H1 (cell line): Measurements from ENCODE around the gene PPP6C. TPM values are rescaled to one million over a fixed set of nuclear protein-coding genes. Genes with fewer than 3 reads are reported as not detected.

ENCODE experiments used
- CTCF ChIA-PET: fragments of 300-600 bp; sonication (Branson Sonifier 250); formaldehyde crosslinking; loops from one replicate; lab custom pipeline; 2021; ENCODE audit not compliant: partially characterized antibody; lab: Charles Lee
- POLR2A ChIA-PET: fragments of 300-600 bp; sonication (Branson Sonifier 250); formaldehyde crosslinking; loops from one replicate; lab custom pipeline; 2021; ENCODE audit warnings: inconsistent platforms; ENCODE audit not compliant: partially characterized antibody; lab: Charles Lee
- DNase-seq, 2 experiments: peaks; one replicate each; pipeline versions ENCODE4 v3.0.0 to v3.0.0-alpha.2; 2010 to 2022; ENCODE audit warnings: low spot score in 2 of 2, low read depth in 1 of 2, mixed read lengths in 1 of 2
- FAIRE-seq: peaks from 2 replicates; lab custom pipeline; 2011; peaks lifted over from hg19 to GRCh38; lab: Jason Lieb, UNC
- H2AFZ ChIP-seq: 2 replicates; pipeline ENCODE4 v1.8.1; 2012; ENCODE audit warnings: low read length, inconsistent platforms
- H2AK5ac ChIP-seq: 2 replicates; pipeline ENCODE4 v1.6.1; 2013; ENCODE audit warnings: low read depth, low read length
- H2BK120ac ChIP-seq: replicated peaks from 2 replicates; pipeline ENCODE3; 2013; ENCODE audit warnings: low read depth, low read length, inconsistent platforms
- H2BK12ac ChIP-seq: 2 replicates; pipeline ENCODE4 v1.6.1; 2013; ENCODE audit warnings: low read depth, low read length
- H2BK15ac ChIP-seq: 2 replicates; pipeline ENCODE4 v1.6.1; 2013; ENCODE audit warnings: low read length
- H2BK20ac ChIP-seq: 2 replicates; pipeline ENCODE4 v1.6.1; 2013; ENCODE audit warnings: low read length
- H2BK5ac ChIP-seq: 2 replicates; pipeline ENCODE4 v1.6.1; 2013; ENCODE audit warnings: low read depth, low read length
- H3K14ac ChIP-seq: 2 replicates; pipeline ENCODE4 v1.6.1; 2013; ENCODE audit warnings: inconsistent platforms; ENCODE audit not compliant: insufficient read length
- H3K18ac ChIP-seq: 2 replicates; pipeline ENCODE4 v1.6.1; 2013; ENCODE audit warnings: low read length; ENCODE audit errors: extremely low read depth
- H3K23ac ChIP-seq: 2 replicates; pipeline ENCODE4 v1.6.1; 2013; ENCODE audit warnings: inconsistent platforms; ENCODE audit not compliant: insufficient read length
- H3K23me2 ChIP-seq: 2 replicates; pipeline ENCODE4 v1.6.1; 2013; ENCODE audit warnings: low read depth, low read length
- H3K27ac ChIP-seq: 2 replicates; pipeline ENCODE4 v1.6.1; 2011; ENCODE audit warnings: low read depth, low read length, inconsistent platforms
- H3K27me3 ChIP-seq, 4 experiments: replicated peaks in 1 of 4; 1 replicate in 1 of 4; 2 replicates in 3 of 4; pipeline versions ENCODE4 v1.6.1 to v1.8.1; 2011 to 2013; ENCODE audit warnings: low read length in 3 of 4, mild to moderate bottlenecking in 3 of 4, inconsistent platforms in 2 of 4, mixed read lengths in 2 of 4, moderate library complexity in 1 of 4; ENCODE audit not compliant: control insufficient read depth in 3 of 4, insufficient read depth in 3 of 4; ENCODE audit errors: extremely low read depth in 1 of 4
- H3K36me3 ChIP-seq, 4 experiments: 2 replicates each; pipeline versions ENCODE4 v1.6.1 to v1.8.1; 2011 to 2013; ENCODE audit warnings: mild to moderate bottlenecking in 4 of 4, low read length in 3 of 4, moderate library complexity in 2 of 4, control low read depth in 1 of 4, inconsistent platforms in 1 of 4; ENCODE audit not compliant: insufficient read depth in 4 of 4, control insufficient read depth in 2 of 4
- H3K4ac ChIP-seq: replicated peaks from 2 replicates; pipeline ENCODE3; 2013; ENCODE audit warnings: low read length, low read depth, mixed read lengths, inconsistent platforms; ENCODE audit not compliant: insufficient read length
- H3K4me1 ChIP-seq, 4 experiments: replicated peaks in 1 of 4; 1 replicate in 1 of 4; 2 replicates in 3 of 4; pipeline versions ENCODE4 v1.6.1 to v1.8.1; 2011 to 2013; ENCODE audit warnings: low read length in 3 of 4, inconsistent platforms in 2 of 4, mixed read lengths in 1 of 4; ENCODE audit not compliant: insufficient read depth in 4 of 4, control insufficient read depth in 3 of 4
- H3K4me2 ChIP-seq, 2 experiments: 2 replicates each; pipeline versions ENCODE4 v1.6.1 to v1.8.1; 2011 to 2013; ENCODE audit warnings: low read depth in 2 of 2, low read length in 2 of 2, control low read depth in 1 of 2, inconsistent platforms in 1 of 2, mild to moderate bottlenecking in 1 of 2; ENCODE audit not compliant: insufficient read depth in 1 of 2
- H3K4me3 ChIP-seq, 4 experiments: fragments of 200-600, 300-600 bp in 1 of 4; sonication (generic), shearing (Covaris generic), sonication (Bioruptor Twin) in 1 of 4; 2 replicates each; pipeline versions ENCODE4 v1.5.1 to v1.8.1; 2011 to 2016; ENCODE audit warnings: low read length in 4 of 4, low read depth in 3 of 4, control low read depth in 2 of 4, inconsistent platforms in 2 of 4, mild to moderate bottlenecking in 2 of 4, mixed read lengths in 1 of 4, moderate library complexity in 1 of 4; ENCODE audit not compliant: insufficient read depth in 2 of 4; ENCODE audit errors: extremely low read depth in 1 of 4
- H3K56ac ChIP-seq: replicated peaks from 2 replicates; pipeline ENCODE3; 2013; ENCODE audit warnings: low read depth, mild to moderate bottlenecking, mixed read lengths, low read length, inconsistent platforms; ENCODE audit not compliant: insufficient read length
- H3K79me1 ChIP-seq: 2 replicates; pipeline ENCODE4 v1.6.1; 2013; ENCODE audit warnings: low read depth, low read length, control low read depth
- H3K79me2 ChIP-seq, 2 experiments: 2 replicates each; pipeline versions ENCODE4 v1.6.1 to v1.8.1; 2012 to 2013; ENCODE audit warnings: low read length in 2 of 2, mild to moderate bottlenecking in 2 of 2, inconsistent platforms in 1 of 2; ENCODE audit not compliant: insufficient read depth in 2 of 2, control insufficient read depth in 1 of 2
- H3K9ac ChIP-seq, 4 experiments: replicated peaks in 1 of 4; 1 replicate in 1 of 4; 2 replicates in 3 of 4; pipeline versions ENCODE4 v1.6.1 to v1.8.1; 2011 to 2013; ENCODE audit warnings: low read depth in 3 of 4, low read length in 3 of 4, control low read depth in 2 of 4, mild to moderate bottlenecking in 2 of 4, moderate library complexity in 2 of 4, inconsistent platforms in 1 of 4; ENCODE audit errors: extremely low read depth in 1 of 4
- H3K9me3 ChIP-seq, 2 experiments: 2 replicates each; pipeline versions ENCODE4 v1.6.1 to v1.8.1; 2012 to 2013; ENCODE audit warnings: mild to moderate bottlenecking in 2 of 2, moderate library complexity in 2 of 2, control low read depth in 1 of 2, inconsistent platforms in 1 of 2, low read depth in 1 of 2, low read length in 1 of 2, mixed read lengths in 1 of 2; ENCODE audit not compliant: insufficient read depth in 2 of 2
- H4K20me1 ChIP-seq, 2 experiments: replicated peaks in 1 of 2; 2 replicates each; pipeline versions ENCODE3 to v1.8.1; 2011 to 2013; ENCODE audit warnings: inconsistent platforms in 2 of 2, low read length in 2 of 2, mild to moderate bottlenecking in 1 of 2; ENCODE audit not compliant: insufficient read depth in 2 of 2, control insufficient read depth in 1 of 2
- H4K5ac ChIP-seq: 2 replicates; pipeline ENCODE4 v1.6.1; 2013; ENCODE audit warnings: low read length, low read depth, mixed read lengths, inconsistent platforms; ENCODE audit not compliant: insufficient read length
- H4K8ac ChIP-seq: 2 replicates; pipeline ENCODE4 v1.8.0; 2013; ENCODE audit warnings: mild to moderate bottlenecking, moderate library complexity, low read length, inconsistent platforms; ENCODE audit not compliant: insufficient read depth; ENCODE audit errors: extremely low read depth
- H4K91ac ChIP-seq: replicated peaks from 2 replicates; pipeline ENCODE3; 2013; ENCODE audit warnings: low read length, mixed read lengths, inconsistent platforms; ENCODE audit not compliant: insufficient read length
- CBX5 ChIP-seq: fragments of 300-800, 300-1000 bp; sonication (generic); IDR thresholded peaks from 2 replicates; pipeline ENCODE4 v1.7.1; 2016; ENCODE audit warnings: antibody characterized with exemption, low read length, low read depth
- CTBP2 ChIP-seq: IDR thresholded peaks from 2 replicates; pipeline ENCODE4 v1.7.0; 2011; ENCODE audit warnings: borderline replicate concordance, mild to moderate bottlenecking, moderate library complexity, mixed read lengths, low read length; ENCODE audit not compliant: insufficient read depth, insufficient read length
- NANOG ChIP-seq: IDR thresholded peaks from 2 replicates; pipeline ENCODE4 v1.6.1; 2011; ENCODE audit warnings: low read length, low read depth, mild to moderate bottlenecking, inconsistent platforms; ENCODE audit not compliant: insufficient read depth, poor library complexity, severe bottlenecking
- RAD21 ChIP-seq, 2 experiments: IDR thresholded peaks in 1 of 2; conservative IDR thresholded peaks in 1 of 2; 2 replicates each; pipeline ENCODE4 v1.6.1; 2011; ENCODE audit warnings: low read depth in 2 of 2, low read length in 2 of 2, improper control_type of control experiment in 1 of 2, inconsistent platforms in 1 of 2, mild to moderate bottlenecking in 1 of 2, moderate library complexity in 1 of 2
- RNF2 ChIP-seq: fragments of 200-900, 300-1000 bp; sonication (generic); IDR thresholded peaks from 2 replicates; pipeline ENCODE4 v1.7.1; 2016; ENCODE audit warnings: borderline replicate concordance, low read depth, mild to moderate bottlenecking, antibody characterized with exemption, low read length; ENCODE audit not compliant: poor library complexity, severe bottlenecking; ENCODE audit errors: missing control alignments
- SIX5 ChIP-seq: IDR thresholded peaks from 2 replicates; pipeline ENCODE4 v1.6.1; 2011; ENCODE audit warnings: mild to moderate bottlenecking, low read depth, low read length
- SP1 ChIP-seq: IDR thresholded peaks from 2 replicates; pipeline ENCODE4 v1.6.1; 2011; ENCODE audit warnings: low read depth, low read length
- TAF1 ChIP-seq: IDR thresholded peaks from 2 replicates; pipeline ENCODE4 v1.6.1; 2011; ENCODE audit warnings: mild to moderate bottlenecking, low read depth, low read length
- TBP ChIP-seq: IDR thresholded peaks from 2 replicates; pipeline ENCODE4 v1.6.1; 2011; ENCODE audit warnings: low read depth, low read length, improper control_type of control experiment
- TCF12 ChIP-seq: IDR thresholded peaks from 2 replicates; pipeline ENCODE4 v1.6.1; 2011; ENCODE audit warnings: low read depth, mild to moderate bottlenecking, low read length
- YY1 ChIP-seq: IDR thresholded peaks from 2 replicates; pipeline ENCODE4 v1.6.1; 2011; ENCODE audit warnings: low read depth, mild to moderate bottlenecking, low read length
- ZNF274 ChIP-seq: IDR thresholded peaks from 2 replicates; pipeline ENCODE4 v1.7.0; 2012; ENCODE audit warnings: low read length, borderline replicate concordance; ENCODE audit errors: extremely low read depth
- WGBS, 2 experiments: shearing (Covaris generic) in 1 of 2; methylation state at CpG; one replicate each; pipeline versions ENCODE4 v1.1.6 to v1.1.7; 2013 to 2015; ENCODE audit warnings: low lambda C conversion rate in 2 of 2, mixed read lengths in 2 of 2, inconsistent platforms in 1 of 2, low coverage in 1 of 2, missing lambda C conversion rate in 1 of 2; ENCODE audit not compliant: insufficient replicate concordance in 2 of 2, insufficient coverage in 1 of 2, insufficient read length in 1 of 2; ENCODE audit errors: extremely low coverage in 1 of 2, missing lambda C conversion rate in 1 of 2; 5-methylcytosine and 5-hydroxymethylcytosine counted together
- polyA plus RNA-seq, 7 experiments: library from polyadenylated mRNA; depleted of rRNA in 3 of 7; stranded (reverse) in 5 of 7; unstranded in 2 of 7; fragments of >200 nt in 5 of 7; fragments of 200-250 nt in 2 of 7; gene quantifications; 1 replicate in 5 of 7; 2 replicates in 1 of 7; 4 replicates in 1 of 7; pipeline versions ENCODE4 v1.2.1 to v1.2.3, GENCODE V29; 2011 to 2013; ENCODE audit warnings: missing spikeins in 2 of 7, mixed read lengths in 2 of 7
- total RNA-seq: library from RNA; stranded (reverse); fragmentation: NEBNext Ultra II Directional; extraction: Animal tissue kit (Norgen Biotek cat#: 25700); gene quantifications from 2 replicates; pipeline ENCODE4 v1.2.1, GENCODE V29; 2021

PPP6C gene
- total and polyA plus RNA-seq, 2 of the 8 experiments (the other 6 are each of a cell fraction or from before 2014, with no cell fraction given) = 22.8 to 52.3 TPM

GRCh38 chr9:125161284-125161918 lies 28.2 kb downstream of the PPP6C start:
- Histone ChIP-seq H3K79me2 (peaks cover 0 to 3% of the 10 kb centered on the region in 2 experiments; a peak in 1 of 4 replicates), H3K27me3 (no peaks in the 10 kb centered on the region)
- CTCF ChIA-PET = no interaction called here

More at GRCh38 chr9:125161284-125161918, 28.2 kb downstream of the PPP6C start:
- H2BK20ac ChIP-seq = no peak overlapping the region
- H3K23me2 ChIP-seq = no peaks in the 10 kb centered on the region
- DNase-seq (no peak), FAIRE-seq (no peak)
- 0 out of 8 replicates have a peak, but pooled peaks cover 0 to 2% (median 0%) of the 10 kb centered on the region in 4 experiments for H3K36me3 ChIP-seq
- no peaks in the 10 kb centered on the region for H3K9me3 ChIP-seq
- WGBS, 2 experiments = 87% methylated on average over 3 of the region's 3 CpGs; no CpG with 5 or more reads in 1 of the 2 experiments
- H3K18ac ChIP-seq = no peak overlapping the region
- H3K27ac ChIP-seq = no peak overlapping the region
- no peak overlapping the region for H4K5ac ChIP-seq
- TF ChIP-seq RAD21 (IDR thresholded peaks at IDR 0.05 in 1 of 2, conservative IDR thresholded peaks at IDR 0.05 in 1 of 2; ENCODE audit: low read depth in 2 of 2, low read length in 2 of 2) (no peak), TCF12 (no peak), YY1 (no peak), ZNF274 (no peak), SP1 (no peak), SIX5 (no peak), RNF2 (no peak), CBX5 (no peak), CTBP2 (no peak), NANOG (no peak), TAF1 (no peak), TBP (no peak)
- no peak overlapping the region for H2BK15ac ChIP-seq
- no peaks in the 10 kb centered on the region for H3K79me1 ChIP-seq
- H2AK5ac ChIP-seq = no peak overlapping the region
- H3K9ac ChIP-seq = no peak overlapping the region
- no peaks in the 10 kb centered on the region for H3K4me1 ChIP-seq
- no peak overlapping the region for H2BK120ac ChIP-seq
- H4K20me1 ChIP-seq = no peaks in the 10 kb centered on the region
- H2BK12ac ChIP-seq = no peak overlapping the region
- H4K8ac ChIP-seq = no peak overlapping the region
- no peak overlapping the region for H3K4me3 ChIP-seq
- no peak overlapping the region for H3K14ac ChIP-seq
- H4K91ac ChIP-seq = no peak overlapping the region
- H3K56ac ChIP-seq = no peak overlapping the region
- H3K23ac ChIP-seq = no peak overlapping the region
- H2BK5ac ChIP-seq = no peak overlapping the region
- H3K4ac ChIP-seq = no peak overlapping the region
- H3K4me2 ChIP-seq = no peak overlapping the region
- no peak overlapping the region for H2AFZ ChIP-seq
- POLR2A ChIA-PET = no interaction called here
